ENCODE data around the gene CYGB. TPM values are rescaled to one million over a fixed set of nuclear protein-coding genes. Genes with fewer than 3 reads are reported as not detected.

Gene CYGB
- total RNA-seq, 4 donors from 2014 or later: 12.6 to 23.2 (median 18.8) TPM

- Histone ChIP-seq H3K4me1 (peaks cover 0 to 93% (median 44%) of the 10 kb centered on the region in 3 donors), H3K27me3 (peaks cover 58% of the 10 kb centered on the region), H3K9me3 (no peaks in the 10 kb centered on the region), H3K4me3 (peak within 1 kb of the TSS; percentile 24 to 50), H3K36me3 (no peaks in the 10 kb centered on the region), H3K27ac (peak within 1 kb of the TSS in 3 of 4 donors; percentile 75 to 86 (median 76))
- ATAC-seq: no peak
- WGBS, 2 donors (ENCODE audit: low coverage in 1 of 2): 75% methylated on average over 4 of the region's 22 CpGs; no CpG with 5 or more reads in 1 of the 2 donors
- no peak for TF ChIP-seq CTCF (IDR thresholded peaks at IDR 0.05)
- TF ChIP-seq POLR2AphosphoS5 (IDR thresholded peaks at IDR 0.05): no peak
- no peak for TF ChIP-seq POLR2A (IDR thresholded peaks at IDR 0.05)
- TF ChIP-seq EP300 (IDR thresholded peaks at IDR 0.05): no peak
Observed at GRCh38 chr17:76539631-76540271, 2.2 kb upstream of the CYGB start, which contains the start of gene PRCD. Gene PRCD (plus strand): TSS chr17:76540044. CDS start chr17:76540142, 98 bp downstream.

- H3K36me3 ChIP-seq: no peaks in the 10 kb centered on the region
- TF ChIP-seq POLR2AphosphoS5 (IDR thresholded peaks at IDR 0.05): no peak
- TF ChIP-seq POLR2A (IDR thresholded peaks at IDR 0.05): no peak
- TF ChIP-seq EP300 (IDR thresholded peaks at IDR 0.05): no peak
- no peak for TF ChIP-seq CTCF (IDR thresholded peaks at IDR 0.05)
- H3K4me3 ChIP-seq: peak overlapping the region in 1 of 2 donors; percentile 56
- peak overlapping the region in 3 of 4 donors; percentile 69 to 86 (median 76) for H3K27ac ChIP-seq
- H3K9me3 ChIP-seq: no peaks in the 10 kb centered on the region
- peaks cover 63% of the 10 kb centered on the region for H3K27me3 ChIP-seq
- H3K4me1 ChIP-seq: peaks cover 0 to 88% (median 37%) of the 10 kb centered on the region in 3 donors
- 69 to 88% methylated on average over 5 to 9 of the region's 9 CpGs for WGBS, 2 donors (ENCODE audit: low coverage in 1 of 2)
- ATAC-seq: no peak
Observed at GRCh38 chr17:76538941-76539570, 1.5 kb upstream of the CYGB start.

GRCh38 chr17:76538281-76538931 is 897 bp upstream of the CYGB start:
- 100% methylated on average over 1 of the region's 37 CpGs; no CpG with 5 or more reads in 1 of the 2 donors for WGBS, 2 donors (ENCODE audit: low coverage in 1 of 2)
- Histone ChIP-seq H3K4me1 (peaks cover 0 to 82% (median 34%) of the 10 kb centered on the region in 3 donors), H3K27ac (peak overlapping the region in 3 of 4 donors; percentile 69 to 86 (median 76)), H3K27me3 (peaks cover 60% of the 10 kb centered on the region), H3K4me3 (peak overlapping the region; percentile 4 to 56), H3K9me3 (no peaks in the 10 kb centered on the region), H3K36me3 (no peaks in the 10 kb centered on the region)
- ATAC-seq: no peak
- TF ChIP-seq POLR2AphosphoS5 (IDR thresholded peaks at IDR 0.05) (no peak), EP300 (IDR thresholded peaks at IDR 0.05) (no peak), CTCF (IDR thresholded peaks at IDR 0.05) (no peak), POLR2A (IDR thresholded peaks at IDR 0.05) (no peak)

GRCh38 chr17:76537288-76537577 is 276 bp downstream of the CYGB start:
- H3K27ac ChIP-seq: peak overlapping the region in 3 of 4 donors; percentile 69 to 86 (median 76)
- H3K9me3 ChIP-seq: no peaks in the 10 kb centered on the region
- peaks cover 50% of the 10 kb centered on the region for H3K27me3 ChIP-seq
- no CpG with 5 or more reads among the region's 26 CpGs for WGBS, 2 donors (ENCODE audit: low coverage in 1 of 2)
- H3K4me1 ChIP-seq: peaks cover 0 to 74% (median 34%) of the 10 kb centered on the region in 3 donors
- no peaks in the 10 kb centered on the region for H3K36me3 ChIP-seq
- ATAC-seq: peak; percentile 17
- TF ChIP-seq POLR2AphosphoS5 (IDR thresholded peaks at IDR 0.05) (no peak), POLR2A (IDR thresholded peaks at IDR 0.05) (no peak), CTCF (IDR thresholded peaks at IDR 0.05) (no peak), EP300 (IDR thresholded peaks at IDR 0.05) (no peak)
- H3K4me3 ChIP-seq: peak overlapping the region; percentile 15 to 56

Data from gastroesophageal sphincter (tissue), 4 donors.